ENCODE data around the gene PIANP. TPM values are rescaled to one million over a fixed set of nuclear protein-coding genes. Genes with fewer than 3 reads are reported as not detected.

PIANP gene, protein sequence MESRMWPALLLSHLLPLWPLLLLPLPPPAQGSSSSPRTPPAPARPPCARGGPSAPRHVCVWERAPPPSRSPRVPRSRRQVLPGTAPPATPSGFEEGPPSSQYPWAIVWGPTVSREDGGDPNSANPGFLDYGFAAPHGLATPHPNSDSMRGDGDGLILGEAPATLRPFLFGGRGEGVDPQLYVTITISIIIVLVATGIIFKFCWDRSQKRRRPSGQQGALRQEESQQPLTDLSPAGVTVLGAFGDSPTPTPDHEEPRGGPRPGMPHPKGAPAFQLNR
- 0.75 to 1.00 TPM (median 0.92 TPM) in 5 replicates for total RNA-seq (2022; extraction: Qiagen RNA extraction)

DNA sequence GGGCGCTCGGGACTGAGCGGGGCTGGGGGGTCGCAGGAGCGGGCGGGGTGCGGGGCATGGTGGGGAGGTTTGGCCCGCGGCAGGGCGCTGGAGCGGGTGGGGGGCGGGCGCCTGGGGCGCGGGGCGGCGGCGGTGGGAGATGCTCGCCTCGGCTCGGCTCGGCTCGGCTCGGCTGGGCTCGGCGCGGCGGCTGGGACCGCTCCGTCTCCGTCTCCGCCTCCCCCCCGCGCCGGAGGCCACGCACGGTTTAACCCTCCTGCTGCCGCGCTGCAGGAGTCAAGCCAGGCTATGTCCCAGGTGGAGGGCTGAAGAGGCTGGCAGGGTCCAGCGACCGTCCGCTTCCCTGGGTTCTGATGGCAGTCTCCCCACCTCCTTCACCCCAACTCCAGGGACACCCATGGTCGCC is at the start of gene PIANP:
TSS of gene PIANP (minus strand) at position 170 of the 406 bp plus-strand sequence. CDS start 2,754 bp downstream, outside the sequence.

DNA sequence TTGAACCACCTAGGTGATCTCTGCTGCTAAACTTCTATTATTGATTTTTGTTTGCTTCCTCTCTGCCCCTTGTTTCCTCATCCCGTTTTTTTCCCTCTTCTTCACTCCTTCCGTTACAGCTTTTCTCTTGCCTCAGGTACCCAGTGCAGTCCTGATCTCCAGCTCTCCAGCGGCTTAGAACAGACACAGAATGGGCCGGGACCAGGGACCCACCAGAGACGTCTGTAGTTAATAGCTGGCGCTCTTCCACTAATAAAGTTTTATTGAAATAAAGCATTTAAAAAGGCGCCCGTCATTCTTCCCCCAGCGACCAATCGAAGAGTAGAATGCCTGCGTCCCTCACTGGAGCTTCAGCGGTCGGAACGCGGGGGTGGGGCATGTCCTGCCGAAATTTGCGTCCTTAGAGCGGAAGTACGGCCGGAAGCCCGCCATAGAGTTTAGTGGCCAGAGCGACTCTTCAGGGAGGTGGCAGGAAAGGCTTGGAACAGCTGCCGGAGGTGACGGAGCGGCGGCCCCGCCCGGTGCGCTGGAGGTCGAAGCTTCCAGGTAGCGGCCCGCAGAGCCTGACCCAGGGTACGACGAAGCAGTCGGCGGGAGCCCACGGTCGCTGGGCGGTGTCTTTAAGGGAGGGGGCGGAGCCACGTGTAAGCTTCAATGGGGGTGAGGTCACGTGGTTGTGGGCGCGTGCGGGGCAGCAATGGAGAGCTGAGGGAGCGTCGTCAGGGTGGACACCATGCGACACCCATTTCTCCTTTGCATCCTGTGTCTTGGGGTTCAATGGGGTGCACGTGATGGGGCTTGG is 23.2 kb upstream of the PIANP start, which contains the start of gene COPS7A:
TSS of gene COPS7A (plus strand) at position 440 of the 802 bp plus-strand sequence. CDS start 611 bp downstream, outside the sequence.

DNA sequence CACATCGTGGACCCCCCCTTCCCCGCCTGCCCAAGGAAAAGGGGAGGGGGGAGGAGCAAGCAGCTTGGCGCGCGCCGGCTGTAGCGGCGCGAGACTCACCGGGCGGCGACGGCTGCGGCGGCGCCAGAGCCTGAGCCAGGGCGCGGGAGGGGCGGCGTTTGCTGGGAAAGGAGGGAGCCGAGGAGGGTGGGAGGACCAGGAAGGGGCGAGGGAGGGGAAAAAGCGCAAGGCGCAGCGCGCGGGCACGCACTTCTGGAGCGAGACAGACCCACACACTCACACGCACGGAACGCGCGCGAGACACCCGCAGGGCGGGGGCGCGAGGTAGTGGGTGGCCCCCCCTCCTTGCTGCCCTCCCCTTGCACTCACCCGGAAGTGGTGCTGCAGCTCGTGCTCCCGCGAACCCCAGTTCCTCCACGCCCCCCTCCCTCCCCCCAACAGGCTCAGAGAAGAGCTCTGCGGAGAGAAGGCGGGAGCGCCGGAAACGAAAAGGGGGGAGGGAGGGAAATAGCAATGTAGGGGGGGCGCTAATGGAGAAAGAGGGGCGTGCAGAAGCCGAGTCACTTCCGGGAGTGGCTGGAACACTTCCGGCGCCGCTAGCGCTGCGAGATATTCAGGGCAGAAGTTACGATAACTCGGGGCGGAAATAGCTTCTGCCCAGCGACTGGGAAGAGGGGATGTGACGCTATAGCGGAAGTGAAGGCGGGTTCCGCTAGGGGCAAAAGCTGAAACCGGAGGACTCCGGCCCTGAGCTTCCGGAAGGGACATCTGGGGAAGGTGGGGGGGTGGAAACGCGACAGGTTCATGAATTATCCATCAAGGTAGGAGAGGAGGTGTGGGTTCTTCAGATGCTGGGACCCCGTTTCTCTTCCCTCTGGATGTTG is 11.4 kb downstream of the PIANP start, which contains the start of gene ZNF384:
TSS of gene ZNF384 (minus strand) at position 377 of the 884 bp plus-strand sequence. CDS start 9,855 bp downstream, outside the sequence.

DNA sequence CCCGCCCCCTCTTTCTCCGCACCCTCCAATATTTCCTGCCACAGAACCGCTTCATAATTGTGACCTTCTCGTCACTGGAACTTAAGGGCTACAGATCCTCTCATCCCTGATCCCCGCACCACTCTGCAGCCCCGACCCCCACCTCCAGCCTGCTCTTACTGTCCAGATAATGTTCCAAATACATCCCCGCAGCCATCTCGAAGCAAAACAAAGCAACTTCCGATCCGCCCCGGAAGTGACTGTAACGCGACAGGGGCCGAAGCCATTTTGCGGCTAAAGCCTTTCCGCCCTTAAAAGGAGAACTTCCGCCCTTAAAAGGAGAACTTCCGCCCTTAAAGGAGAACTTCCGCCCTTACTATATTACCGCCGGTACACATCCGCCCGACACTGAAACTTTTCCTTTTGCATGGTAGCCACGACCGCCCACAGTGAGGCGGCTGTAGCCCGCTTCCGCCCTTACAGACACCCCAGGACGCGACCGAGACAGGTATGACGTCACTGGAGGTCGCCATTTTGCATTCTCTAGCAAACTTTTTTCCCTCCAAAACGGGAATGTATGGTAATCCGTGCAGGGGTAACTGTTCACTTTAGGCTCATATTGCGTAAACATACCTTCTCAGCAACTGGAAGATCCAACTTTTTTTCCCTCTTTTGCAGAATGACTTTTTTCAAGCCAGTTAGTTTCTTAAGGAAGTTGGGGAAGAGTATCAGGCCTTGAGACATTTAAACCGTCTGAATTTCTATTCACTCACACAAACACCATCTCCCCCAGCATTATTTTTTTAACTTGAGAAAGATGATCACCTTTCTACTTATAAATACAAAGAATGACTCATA is 37.5 kb downstream of the PIANP start, which contains the start of gene ING4:
TSS of gene ING4 (minus strand) at position 214 of the 837 bp plus-strand sequence. CDS start at position 196, 18 bp downstream.

DNA sequence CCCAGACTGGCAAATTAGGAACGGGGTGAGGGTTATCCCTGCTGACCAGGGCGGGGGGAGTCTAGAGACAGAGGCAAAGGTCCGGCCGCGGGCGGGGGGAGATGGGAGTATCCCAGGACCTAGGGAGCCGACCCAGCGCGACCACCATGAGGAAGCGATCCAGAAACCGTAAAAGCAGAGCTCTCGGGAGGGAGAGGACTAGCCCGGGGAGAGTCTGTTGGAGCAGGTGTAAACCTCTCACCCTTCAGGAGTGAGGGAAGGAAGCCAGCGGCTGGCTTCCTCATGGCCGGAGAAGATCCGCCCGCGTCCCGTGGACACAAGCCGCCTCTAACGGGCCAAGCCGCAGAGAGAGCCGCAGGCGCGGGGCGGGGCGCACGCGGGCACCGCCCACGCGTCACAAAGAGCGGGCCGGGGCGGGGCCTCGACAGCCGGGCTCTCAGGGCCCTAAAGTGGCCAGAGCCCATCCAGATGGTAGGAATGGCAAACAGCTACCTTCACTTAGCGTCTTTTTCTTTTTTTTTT is 53.5 kb downstream of the PIANP start, which contains the start of gene ACRBP:
TSS of gene ACRBP (minus strand) at position 350 of the 522 bp plus-strand sequence. CDS start at position 284, 66 bp downstream.

Other genes with a start within 250 kb of the PIANP start
- gene TAPBPL, start 248.8 kb downstream of the PIANP start, total RNA-seq (2022; extraction: Qiagen RNA extraction) = 3.0 to 3.9 TPM (median 3.5 TPM) in 5 replicates
- 8.9 to 13.2 TPM (median 10.2 TPM) in 5 replicates for gene VAMP1, start 230.1 kb downstream of the PIANP start, total RNA-seq (2022; extraction: Qiagen RNA extraction)
- gene MRPL51, start 207.6 kb downstream of the PIANP start, total RNA-seq (2022; extraction: Qiagen RNA extraction) = 268 to 320 TPM (median 299 TPM) in 5 replicates
- 51.0 to 69.8 TPM (median 57.7 TPM) in 5 replicates for gene NCAPD2, start 206.7 kb downstream of the PIANP start, total RNA-seq (2022; extraction: Qiagen RNA extraction)
- 6,774 to 9,343 TPM (median 8,942 TPM) in 5 replicates for gene GAPDH, start 166.3 kb downstream of the PIANP start, total RNA-seq (2022; extraction: Qiagen RNA extraction)
- gene IFFO1, start 144.8 kb downstream of the PIANP start, total RNA-seq (2022; extraction: Qiagen RNA extraction) = 1.5 to 2.3 TPM (median 1.6 TPM) in 5 replicates
- 86.7 to 99.6 TPM (median 96.7 TPM) in 5 replicates for gene NOP2, start 132.5 kb downstream of the PIANP start, total RNA-seq (2022; extraction: Qiagen RNA extraction)
- 52.7 to 76.9 TPM (median 54.3 TPM) in 5 replicates for gene CHD4, start 93.4 kb downstream of the PIANP start, total RNA-seq (2022; extraction: Qiagen RNA extraction)
- 0.53 to 0.92 TPM (median 0.65 TPM) in 5 replicates for gene LPAR5, start 64.9 kb downstream of the PIANP start, total RNA-seq (2022; extraction: Qiagen RNA extraction)
- 0.13 to 0.28 TPM (median 0.17 TPM) in 3 of 5 replicates, not detected in the others for gene ACRBP, start 53.4 kb downstream of the PIANP start, total RNA-seq (2022; extraction: Qiagen RNA extraction)
- gene ING4, start 37.7 kb downstream of the PIANP start, total RNA-seq (2022; extraction: Qiagen RNA extraction) = 12.0 to 17.7 TPM (median 14.7 TPM) in 5 replicates
- gene ZNF384, start 11.4 kb downstream of the PIANP start, total RNA-seq (2022; extraction: Qiagen RNA extraction) = 50.4 to 60.8 TPM (median 56.9 TPM) in 5 replicates
- 50.2 to 55.9 TPM (median 55.2 TPM) in 5 replicates for gene COPS7A, start 23.2 kb upstream of the PIANP start, total RNA-seq (2022; extraction: Qiagen RNA extraction)
- gene MLF2, start 52.3 kb upstream of the PIANP start, total RNA-seq (2022; extraction: Qiagen RNA extraction) = 268 to 304 TPM (median 292 TPM) in 5 replicates
- gene PTMS, start 65.5 kb upstream of the PIANP start, total RNA-seq (2022; extraction: Qiagen RNA extraction) = 589 to 916 TPM (median 868 TPM) in 5 replicates
- 0.83 to 1.6 TPM (median 1.4 TPM) in 5 replicates for gene LAG3, start 71.7 kb upstream of the PIANP start, total RNA-seq (2022; extraction: Qiagen RNA extraction)
- gene CD4, start 88.7 kb upstream of the PIANP start, total RNA-seq (2022; extraction: Qiagen RNA extraction) = 0.01 to 0.06 TPM in 2 of 5 replicates, not detected in the others
- 0.26 to 0.41 TPM (median 0.33 TPM) in 5 replicates for gene GPR162, start 121.0 kb upstream of the PIANP start, total RNA-seq (2022; extraction: Qiagen RNA extraction)
- gene P3H3, start 127.6 kb upstream of the PIANP start, total RNA-seq (2022; extraction: Qiagen RNA extraction) = 22.2 to 28.3 TPM (median 26.4 TPM) in 5 replicates
- gene GNB3, start 140.1 kb upstream of the PIANP start, total RNA-seq (2022; extraction: Qiagen RNA extraction) = 0.92 to 2.1 TPM (median 1.4 TPM) in 5 replicates
- gene CDCA3, start 150.5 kb upstream of the PIANP start, total RNA-seq (2022; extraction: Qiagen RNA extraction) = 72.8 to 80.0 TPM (median 76.6 TPM) in 5 replicates
- gene USP5, start 151.3 kb upstream of the PIANP start, total RNA-seq (2022; extraction: Qiagen RNA extraction) = 71.9 to 93.6 TPM (median 77.7 TPM) in 5 replicates
- 1,494 to 1,665 TPM (median 1,624 TPM) in 5 replicates for gene TPI1, start 166.7 kb upstream of the PIANP start, total RNA-seq (2022; extraction: Qiagen RNA extraction)
- gene SPSB2, start 172.5 kb upstream of the PIANP start, total RNA-seq (2022; extraction: Qiagen RNA extraction) = 24.5 to 34.1 TPM (median 33.9 TPM) in 5 replicates
- gene LRRC23, start 204.0 kb upstream of the PIANP start, total RNA-seq (2022; extraction: Qiagen RNA extraction) = 15.6 to 19.4 TPM (median 16.9 TPM) in 5 replicates
- 29.0 to 33.1 TPM (median 32.0 TPM) in 5 replicates for gene ENO2, start 213.8 kb upstream of the PIANP start, total RNA-seq (2022; extraction: Qiagen RNA extraction)
- gene ATN1, start 227.1 kb upstream of the PIANP start, total RNA-seq (2022; extraction: Qiagen RNA extraction) = 50.9 to 76.0 TPM (median 73.6 TPM) in 5 replicates
- gene RNU7-1, start 243.0 kb upstream of the PIANP start, total RNA-seq (2022; extraction: Qiagen RNA extraction) = not detected in 5 replicates
- gene C12orf57, start 243.2 kb upstream of the PIANP start, total RNA-seq (2022; extraction: Qiagen RNA extraction) = 261 to 320 TPM (median 303 TPM) in 5 replicates